Measurements from ENCODE around the gene TSPAN12. TPM values are rescaled to one million over a fixed set of nuclear protein-coding genes. Genes with fewer than 3 reads are reported as not detected.
"Not testable (repeated sequence)": the region's sequence is repeated elsewhere in the genome, so short reads cannot be mapped to it uniquely, and the experiment has no call there.

TSPAN12 gene, protein sequence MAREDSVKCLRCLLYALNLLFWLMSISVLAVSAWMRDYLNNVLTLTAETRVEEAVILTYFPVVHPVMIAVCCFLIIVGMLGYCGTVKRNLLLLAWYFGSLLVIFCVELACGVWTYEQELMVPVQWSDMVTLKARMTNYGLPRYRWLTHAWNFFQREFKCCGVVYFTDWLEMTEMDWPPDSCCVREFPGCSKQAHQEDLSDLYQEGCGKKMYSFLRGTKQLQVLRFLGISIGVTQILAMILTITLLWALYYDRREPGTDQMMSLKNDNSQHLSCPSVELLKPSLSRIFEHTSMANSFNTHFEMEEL
- total RNA-seq, result 1 to 10 TPM; 6.9 to 9.9 TPM

- WGBS, 2 donors, result 0 to 1% methylated on average over 23 to 68 of the region's 71 CpGs
- ATAC-seq, result peak; percentile 92
- Histone ChIP-seq H3K36me3 (replicated peaks in 1 of 2; ENCODE audit: insufficient read depth in 1 of 2, low read depth in 2 of 2) (no peaks in the 10 kb centered on the region), H3K27ac (peak within 1 kb of the TSS; percentile 87 to 97 (median 94)), H3K9me3 (no peaks in the 10 kb centered on the region), H3K27me3 (no peaks in the 10 kb centered on the region), H3K4me3 (peak within 1 kb of the TSS; percentile 50 to 52), H3K4me1 (peaks cover 15% of the 10 kb centered on the region)
- intact Hi-C loops (cut with DNase I), result no loop called here
- DNase-seq, result peak; percentile 86 to 91 (median 90)
- TF ChIP-seq POLR2A (IDR thresholded peaks at IDR 0.05), result peak; percentile 49 to 85 (median 80)
- TF ChIP-seq, protein P1, sequence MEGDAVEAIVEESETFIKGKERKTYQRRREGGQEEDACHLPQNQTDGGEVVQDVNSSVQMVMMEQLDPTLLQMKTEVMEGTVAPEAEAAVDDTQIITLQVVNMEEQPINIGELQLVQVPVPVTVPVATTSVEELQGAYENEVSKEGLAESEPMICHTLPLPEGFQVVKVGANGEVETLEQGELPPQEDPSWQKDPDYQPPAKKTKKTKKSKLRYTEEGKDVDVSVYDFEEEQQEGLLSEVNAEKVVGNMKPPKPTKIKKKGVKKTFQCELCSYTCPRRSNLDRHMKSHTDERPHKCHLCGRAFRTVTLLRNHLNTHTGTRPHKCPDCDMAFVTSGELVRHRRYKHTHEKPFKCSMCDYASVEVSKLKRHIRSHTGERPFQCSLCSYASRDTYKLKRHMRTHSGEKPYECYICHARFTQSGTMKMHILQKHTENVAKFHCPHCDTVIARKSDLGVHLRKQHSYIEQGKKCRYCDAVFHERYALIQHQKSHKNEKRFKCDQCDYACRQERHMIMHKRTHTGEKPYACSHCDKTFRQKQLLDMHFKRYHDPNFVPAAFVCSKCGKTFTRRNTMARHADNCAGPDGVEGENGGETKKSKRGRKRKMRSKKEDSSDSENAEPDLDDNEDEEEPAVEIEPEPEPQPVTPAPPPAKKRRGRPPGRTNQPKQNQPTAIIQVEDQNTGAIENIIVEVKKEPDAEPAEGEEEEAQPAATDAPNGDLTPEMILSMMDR (IDR thresholded peaks at IDR 0.05), result peak; percentile 59 to 84 (median 78)
Observed at GRCh38 chr7:120857588-120858573, at the start of gene TSPAN12. TSPAN12 (minus strand) TSS chr7:120858144; CDS start chr7:120856763, 1,381 bp downstream.

GRCh38 chr7:120898715-120899499 is 41.0 kb upstream of the TSPAN12 start:
- H3K36me3 ChIP-seq (replicated peaks in 1 of 2; ENCODE audit: insufficient read depth in 1 of 2, low read depth in 2 of 2), result no peaks in the 10 kb centered on the region
- TF ChIP-seq, protein P1 (IDR thresholded peaks at IDR 0.05), result no peak
- TF ChIP-seq POLR2A (IDR thresholded peaks at IDR 0.05), result no peak
- no peaks in the 10 kb centered on the region for H3K27me3 ChIP-seq
- H3K4me3 ChIP-seq, result no peak overlapping the region
- ATAC-seq (no peak), DNase-seq (no peak)
- H3K4me1 ChIP-seq, result no peaks in the 10 kb centered on the region
- no peaks in the 10 kb centered on the region for H3K9me3 ChIP-seq
- H3K27ac ChIP-seq, result no peak overlapping the region
- intact Hi-C loops (cut with DNase I), result no loop called here
- WGBS, 2 donors, result 44 to 46% methylated on average over 4 of the region's 4 CpGs

- H3K27me3 ChIP-seq; H3K4me3 ChIP-seq; H3K36me3 ChIP-seq (replicated peaks in 1 of 2; ENCODE audit: insufficient read depth in 1 of 2, low read depth in 2 of 2); H3K27ac ChIP-seq; ATAC-seq; DNase-seq; H3K4me1 ChIP-seq; intact Hi-C loops (cut with DNase I); H3K9me3 ChIP-seq: not testable (repeated sequence)
- 87 to 98% methylated on average over 2 to 3 of the region's 3 CpGs for WGBS, 2 donors
Observed at GRCh38 chr7:120895253-120895652, 37.3 kb upstream of the TSPAN12 start.

GRCh38 chr7:120885602-120886001 is 27.7 kb upstream of the TSPAN12 start:
- H3K9me3 ChIP-seq; H3K27ac ChIP-seq; intact Hi-C loops (cut with DNase I); H3K4me1 ChIP-seq; ATAC-seq; H3K36me3 ChIP-seq (replicated peaks in 1 of 2; ENCODE audit: insufficient read depth in 1 of 2, low read depth in 2 of 2); DNase-seq; H3K27me3 ChIP-seq; H3K4me3 ChIP-seq: not testable (repeated sequence)
- 83 to 84% methylated on average over 4 of the region's 4 CpGs for WGBS, 2 donors

- Histone ChIP-seq H3K27ac (no peak overlapping the region), H3K4me3 (no peak overlapping the region), H3K36me3 (replicated peaks in 1 of 2; ENCODE audit: insufficient read depth in 1 of 2, low read depth in 2 of 2) (no peaks in the 10 kb centered on the region), H3K4me1 (no peaks in the 10 kb centered on the region), H3K9me3 (no peaks in the 10 kb centered on the region), H3K27me3 (no peaks in the 10 kb centered on the region)
- DNase-seq (no peak), ATAC-seq (no peak)
- TF ChIP-seq, protein P1 (IDR thresholded peaks at IDR 0.05), result no peak
- TF ChIP-seq POLR2A (IDR thresholded peaks at IDR 0.05), result no peak
- WGBS, 2 donors, result 76 to 82% methylated on average over 4 of the region's 4 CpGs
- intact Hi-C loops (cut with DNase I), result no loop called here
Observed at GRCh38 chr7:120877701-120878100, 19.8 kb upstream of the TSPAN12 start.
